Adrenal gland (tissue), 12 donors: Measurements from ENCODE around the gene ZSCAN1. TPM values are rescaled to one million over a fixed set of nuclear protein-coding genes. Genes with fewer than 3 reads are reported as not detected.

ENCODE experiments used
- DNase-seq, 7 donors: peaks; one replicate each; pipeline ENCODE4 v3.0.0-alpha.2; 2019 to 2020
- H3K27ac ChIP-seq, 5 donors: fragments of 200-600 bp; sonication (generic) in 4 of 5; 1 replicate in 3 of 5; 2 replicates in 2 of 5; pipeline versions ENCODE4 v1.5.1 to v1.8.0; 2016 to 2020; ENCODE audit warnings: mild to moderate bottlenecking in 1 of 5
- H3K27me3 ChIP-seq: fragments of 200-600 bp; 2 replicates; pipeline ENCODE4 v1.8.0; 2021
- H3K36me3 ChIP-seq, 2 donors: fragments of 200-600 bp; replicated peaks in 1 of 2; 1 replicate in 1 of 2; 2 replicates in 1 of 2; pipeline versions ENCODE4 v1.5.1 to v1.8.0; 2018 to 2022
- H3K4me1 ChIP-seq, 2 donors: fragments of 200-600 bp; replicated peaks in 1 of 2; 1 replicate in 1 of 2; 2 replicates in 1 of 2; pipeline versions ENCODE4 v1.5.1 to v1.8.0; 2018 to 2021
- H3K4me3 ChIP-seq, 4 donors: fragments of 200-600 bp; sonication (generic) in 3 of 4; one replicate each; pipeline ENCODE4 v1.5.1; 2016 to 2018
- H3K9me3 ChIP-seq, 3 donors: fragments of 200-600 bp; sonication (generic) in 1 of 3; replicated peaks in 1 of 3; 1 replicate in 2 of 3; 2 replicates in 1 of 3; pipeline versions ENCODE4 v1.5.1 to v1.8.0; 2016 to 2021
- POLR2A ChIP-seq, 2 donors: fragments of 450-650 bp; IDR thresholded peaks; one replicate each; pipeline ENCODE4 v1.6.1; 2017; ENCODE audit warnings: antibody characterized with exemption in 2 of 2, mild to moderate bottlenecking in 2 of 2, moderate library complexity in 1 of 2
- WGBS, 4 donors: extraction: QIAGEN DNeasy Blood & Tissue Kit in 2 of 4; methylation state at CpG; one replicate each; pipeline versions ENCODE4 v1.1.5 to v1.1.7; 2013 to 2017; 5-methylcytosine and 5-hydroxymethylcytosine counted together
- intact Hi-C, 2 donors: fragments of 100-400 bp; cut with DNase I; formaldehyde crosslinking; loops; one replicate each; pipeline versions ENCODE4 v1.14.1 to v1.15.0; 2022 to 2023
- polyA plus RNA-seq, 3 donors: library from polyadenylated mRNA; stranded (reverse); fragments of 200-250 nt in 2 of 3; fragments of 350-450 nt in 1 of 3; fragmentation: Illumina TruSeq in 1 of 3; extraction: RNeasy Lipid Tissue Mini Kit (QIAGEN cat#74804) in 1 of 3; gene quantifications; one replicate each; pipeline ENCODE4 v1.2.3, GENCODE V29; 2013 to 2014
- total RNA-seq, 9 donors: library from RNA; depleted of rRNA in 4 of 9; stranded (reverse); fragments of >200 nt in 4 of 9; fragments of 120-200 nt in 1 of 9; fragmentation: NEBNext Ultra II Directional in 1 of 9; extraction: Animal tissue kit (Norgen Biotek cat#: 25700) in 1 of 9; gene quantifications; one replicate each; pipeline versions ENCODE4 v1.1.0 to v1.2.4, GENCODE V29; 2013 to 2023
- TF ChIP-seq, protein P1 (sequence below), 6 experiments: fragments of 450-650 bp in 4 of 6; fragments of 200-600 bp in 2 of 6; sonication (generic) in 1 of 6; IDR thresholded peaks; 1 replicate in 5 of 6; 2 replicates in 1 of 6; pipeline versions ENCODE4 v1.5.1 to v1.8.0; 2016 to 2021; ENCODE audit warnings: antibody characterized with exemption in 6 of 6, mild to moderate bottlenecking in 2 of 6, moderate library complexity in 1 of 6
- donor health status: healthy with polysubstance abuse.
- donor health status: Bipolar disorder and iron deficiency.
- donor health status: DM: yes; HTN: yes; CAD: no.
- donor health status: DM: no; HTN: no; CAD: no.
- donor health status: DM: no; HTN: no; CAD: no.
- donor health status: DM: yes; HTN: yes; CAD: no.

ZSCAN1 gene
- total and polyA plus RNA-seq, 12 donors = 0.13 to 4.3 (median 0.78) TPM; not detected in 5

DNA sequence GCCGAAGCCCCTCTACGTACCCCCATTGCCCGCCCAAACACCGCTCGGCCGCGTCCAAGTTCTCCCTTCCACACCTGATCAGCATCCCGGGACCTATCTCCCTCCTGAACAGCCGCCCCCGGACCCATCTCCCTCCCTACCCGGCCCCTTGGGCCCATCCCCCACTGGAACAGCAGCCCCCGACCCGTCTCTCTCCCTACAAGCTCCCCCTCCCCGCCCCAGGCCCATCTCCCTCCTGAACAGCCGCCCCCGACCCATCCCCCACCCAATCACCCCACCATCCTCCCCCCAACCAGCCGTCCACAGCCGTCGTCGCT lies 610 bp downstream of the ZSCAN1 start:
- H3K27me3 ChIP-seq = no peaks in the 10 kb centered on the region
- H3K27ac ChIP-seq = no peak overlapping the region

DNA sequence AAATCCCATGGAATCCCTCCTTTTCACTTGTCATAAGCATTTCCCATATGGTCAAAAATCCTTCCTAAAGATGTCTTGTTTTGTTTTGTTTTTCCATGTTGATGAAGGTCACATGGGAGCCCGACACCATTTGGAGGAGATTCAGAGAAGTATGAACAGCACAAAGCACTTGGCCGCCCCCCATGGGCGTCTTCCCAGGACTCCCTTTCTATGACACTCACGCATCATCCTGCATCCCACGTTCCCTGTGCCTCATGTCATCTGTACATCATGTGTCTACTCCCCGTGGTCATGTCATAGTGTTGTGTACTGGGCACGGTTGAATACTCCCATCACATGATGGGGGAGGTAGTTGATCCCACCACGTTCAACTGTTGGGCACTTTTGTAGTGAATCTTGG lies 2.0 kb downstream of the ZSCAN1 start:
- 67 to 79% (median 75%) methylated on average over 8 of the region's 8 CpGs for WGBS, 4 donors
- Histone ChIP-seq H3K27ac (no peak overlapping the region), H3K36me3 (no peaks in the 10 kb centered on the region), H3K9me3 (no peaks in the 10 kb centered on the region), H3K4me3 (no peak overlapping the region), H3K4me1 (no peaks in the 10 kb centered on the region), H3K27me3 (no peaks in the 10 kb centered on the region)
- intact Hi-C loops = no loop called here
- TF ChIP-seq POLR2A (IDR thresholded peaks at IDR 0.05) = no peak
- TF ChIP-seq, protein P1, sequence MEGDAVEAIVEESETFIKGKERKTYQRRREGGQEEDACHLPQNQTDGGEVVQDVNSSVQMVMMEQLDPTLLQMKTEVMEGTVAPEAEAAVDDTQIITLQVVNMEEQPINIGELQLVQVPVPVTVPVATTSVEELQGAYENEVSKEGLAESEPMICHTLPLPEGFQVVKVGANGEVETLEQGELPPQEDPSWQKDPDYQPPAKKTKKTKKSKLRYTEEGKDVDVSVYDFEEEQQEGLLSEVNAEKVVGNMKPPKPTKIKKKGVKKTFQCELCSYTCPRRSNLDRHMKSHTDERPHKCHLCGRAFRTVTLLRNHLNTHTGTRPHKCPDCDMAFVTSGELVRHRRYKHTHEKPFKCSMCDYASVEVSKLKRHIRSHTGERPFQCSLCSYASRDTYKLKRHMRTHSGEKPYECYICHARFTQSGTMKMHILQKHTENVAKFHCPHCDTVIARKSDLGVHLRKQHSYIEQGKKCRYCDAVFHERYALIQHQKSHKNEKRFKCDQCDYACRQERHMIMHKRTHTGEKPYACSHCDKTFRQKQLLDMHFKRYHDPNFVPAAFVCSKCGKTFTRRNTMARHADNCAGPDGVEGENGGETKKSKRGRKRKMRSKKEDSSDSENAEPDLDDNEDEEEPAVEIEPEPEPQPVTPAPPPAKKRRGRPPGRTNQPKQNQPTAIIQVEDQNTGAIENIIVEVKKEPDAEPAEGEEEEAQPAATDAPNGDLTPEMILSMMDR (IDR thresholded peaks at IDR 0.05) = no peak
- no peak for DNase-seq

More for the DNA sequence above, 610 bp downstream of the ZSCAN1 start:
- TF ChIP-seq POLR2A (IDR thresholded peaks at IDR 0.05) = no peak
- no peaks in the 10 kb centered on the region for H3K36me3 ChIP-seq
- H3K4me3 ChIP-seq = peak overlapping the region in 1 of 4 donors; percentile 48
- H3K9me3 ChIP-seq = no peaks in the 10 kb centered on the region
- no peak for DNase-seq
- H3K4me1 ChIP-seq = no peaks in the 10 kb centered on the region
- intact Hi-C loops = no loop called here
- 4 to 12% (median 5%) methylated on average over 12 to 20 of the region's 20 CpGs for WGBS, 4 donors

GRCh38 chr19:58037927-58038687 lies 4.3 kb downstream of the ZSCAN1 start:
- no peaks in the 10 kb centered on the region for H3K36me3 ChIP-seq
- peaks cover 0 to 5% (median 0%) of the 10 kb centered on the region in 3 donors for H3K9me3 ChIP-seq
- no peaks in the 10 kb centered on the region for H3K4me1 ChIP-seq
- TF ChIP-seq, protein P1 (IDR thresholded peaks at IDR 0.05) = no peak
- TF ChIP-seq POLR2A (IDR thresholded peaks at IDR 0.05) = no peak
- peak in 1 of 7 donors; percentile 17 for DNase-seq
- WGBS, 4 donors = 9 to 22% (median 14%) methylated on average over 18 to 44 of the region's 44 CpGs
- intact Hi-C loops = no loop called here
- no peak overlapping the region for H3K27ac ChIP-seq
- H3K27me3 ChIP-seq = no peaks in the 10 kb centered on the region
- no peak overlapping the region for H3K4me3 ChIP-seq

- Histone ChIP-seq H3K27ac (no peak overlapping the region), H3K4me3 (no peak overlapping the region), H3K27me3 (no peaks in the 10 kb centered on the region), H3K9me3 (peaks cover 0 to 11% (median 0%) of the 10 kb centered on the region in 3 donors), H3K4me1 (no peaks in the 10 kb centered on the region), H3K36me3 (no peaks in the 10 kb centered on the region)
- TF ChIP-seq, protein P1 (IDR thresholded peaks at IDR 0.05) = no peak
- TF ChIP-seq POLR2A (IDR thresholded peaks at IDR 0.05) = no peak
- intact Hi-C loops = no loop called here
- WGBS, 4 donors = 9 to 24% (median 14%) methylated on average over 5 to 8 of the region's 8 CpGs
- no peak for DNase-seq
Observed at GRCh38 chr19:58038688-58039204, 4.9 kb downstream of the ZSCAN1 start.
